Cortex of kidney (tissue), 1 donor: ENCODE data around the gene MEGF6.

ENCODE experiments used
- DNase-seq: peaks from one replicate; lab custom pipeline; 2025; lab: John Stamatoyannopoulos, UW

The MEGF6 gene

GRCh38 chr1:3609769-3610526 is 1.4 kb downstream of the MEGF6 start:
- no peak for DNase-seq

GRCh38 chr1:3609016-3609768 is 2.1 kb downstream of the MEGF6 start:
- DNase-seq, result no peak

- no peak for DNase-seq
Observed at GRCh38 chr1:3608154-3608553, 3.2 kb downstream of the MEGF6 start.

- DNase-seq, result no peak
Observed at GRCh38 chr1:3607703-3608065, 3.6 kb downstream of the MEGF6 start.

GRCh38 chr1:3606779-3607702 is 4.3 kb downstream of the MEGF6 start:
- no peak for DNase-seq

GRCh38 chr1:3604997-3605823 is 6.1 kb downstream of the MEGF6 start:
- no peak for DNase-seq

GRCh38 chr1:3604468-3604974 is 6.8 kb downstream of the MEGF6 start:
- no peak for DNase-seq

- DNase-seq, result no peak
Observed at GRCh38 chr1:3603571-3604467, 7.5 kb downstream of the MEGF6 start.

- no peak for DNase-seq
Observed at GRCh38 chr1:3603156-3603555, 8.2 kb downstream of the MEGF6 start.

- no peak for DNase-seq
Observed at GRCh38 chr1:3602375-3602774, 8.9 kb downstream of the MEGF6 start.

GRCh38 chr1:3601743-3602142 is 9.6 kb downstream of the MEGF6 start:
- no peak for DNase-seq

- no peak for DNase-seq
Observed at GRCh38 chr1:3600354-3600753, 11.0 kb downstream of the MEGF6 start.

- DNase-seq, result no peak
Observed at GRCh38 chr1:3599816-3600215, 11.5 kb downstream of the MEGF6 start.

- no peak for DNase-seq
Observed at GRCh38 chr1:3599286-3599811, 12.0 kb downstream of the MEGF6 start.

GRCh38 chr1:3598522-3599285 is 12.6 kb downstream of the MEGF6 start:
- no peak for DNase-seq

- DNase-seq, result no peak
Observed at GRCh38 chr1:3598051-3598491, 13.2 kb downstream of the MEGF6 start.

- DNase-seq, result no peak
Observed at GRCh38 chr1:3597599-3597964, 13.7 kb downstream of the MEGF6 start.

- DNase-seq, result no peak
Observed at GRCh38 chr1:3596663-3597598, 14.4 kb downstream of the MEGF6 start.
